Thyroid gland (tissue), 4 donors: Measurements from ENCODE around the gene TMEM191C.

Experiments
- CTCF ChIP-seq, 6 experiments: fragments of 200-600 bp in 3 of 6; fragments of 450-650 bp in 3 of 6; sonication (generic) in 3 of 6; IDR thresholded peaks; one replicate each; pipeline ENCODE4 v1.5.1; 2016 to 2019; ENCODE audit warnings: antibody characterized with exemption in 6 of 6, mild to moderate bottlenecking in 2 of 6, inconsistent platforms in 1 of 6, moderate library complexity in 1 of 6
- POLR2A ChIP-seq, 2 donors: fragments of 450-650 bp; IDR thresholded peaks; one replicate each; pipeline ENCODE4 v1.6.1; 2017; ENCODE audit warnings: antibody characterized with exemption in 2 of 2, mild to moderate bottlenecking in 2 of 2, moderate library complexity in 1 of 2

GRCh38 chr22:21448627-21449416 is 18.4 kb upstream of the TMEM191C start:
- TF ChIP-seq CTCF (IDR thresholded peaks at IDR 0.05) = no peak
- no peak for TF ChIP-seq POLR2A (IDR thresholded peaks at IDR 0.05)
